HCT116 (cell line): ENCODE data around the gene CEBPA. TPM values are rescaled to one million over a fixed set of nuclear protein-coding genes. Genes with fewer than 3 reads are reported as not detected.

Experiments
- ATAC-seq: fragments of 200-7000 bp; cut with Tn5 transposase; 2 replicates; pipeline ENCODE4 v1.9.1; 2020; ENCODE audit warnings: mild to moderate bottlenecking, moderate library complexity
- BruUV-seq: library from RNA; stranded (reverse); fragments of 400-500 nt; replicated peaks from 2 replicates; lab custom pipeline; 2021; lab: Mats Ljungman, UMichigan
- CTCF ChIA-PET: fragments of 300-600 bp; sonication (Branson Sonifier 250); formaldehyde crosslinking; loops from one replicate; lab custom pipeline; 2021; ENCODE audit warnings: antibody characterized with exemption; lab: Charles Lee
- POLR2A ChIA-PET: fragments of 300-600, 350-600 bp; sonication (Branson Sonifier 250); formaldehyde crosslinking; loops from one replicate; lab custom pipeline; 2021; ENCODE audit warnings: antibody characterized with exemption; lab: Charles Lee
- RAD21 ChIA-PET, 2 experiments: fragments of 300-600 bp; sonication (Branson Sonifier 250); formaldehyde crosslinking; loops; one replicate each; lab custom pipeline; 2023; ENCODE audit warnings: low total read pairs in 2 of 2; ENCODE audit not compliant: uncharacterized antibody in 2 of 2, unreplicated experiment in 2 of 2, low non-redundant PET in 1 of 2; lab: Charles Lee
- DNase-seq: peaks from one replicate; pipeline ENCODE4 v3.0.0-alpha.2; 2010; ENCODE audit warnings: low read depth, low spot score
- H2AFZ ChIP-seq: fragments of 200-600 bp; shearing (Covaris generic), sonication (generic); 2 replicates; pipeline ENCODE4 v1.6.1; 2017; ENCODE audit warnings: low read depth, mixed run types, mixed read lengths, antibody characterized with exemption, low read length; ENCODE audit not compliant: poor library complexity, severe bottlenecking
- H3K27ac ChIP-seq: 2 replicates; pipeline ENCODE4 v1.5.1; 2012; ENCODE audit warnings: low read depth, low read length
- H3K27me3 ChIP-seq: fragments of 200-600 bp; sonication (generic); 2 replicates; pipeline ENCODE4 v1.6.1; 2016; ENCODE audit warnings: mixed run types, low read length, mixed read lengths; ENCODE audit not compliant: insufficient read depth
- H3K36me3 ChIP-seq, 2 experiments: fragments of 200-500 bp in 1 of 2; fragments of 200-600 bp in 1 of 2; sonication (Bioruptor generic) in 1 of 2; sonication (generic) in 1 of 2; 2 replicates each; pipeline versions ENCODE4 v1.5.1 to v1.6.1; 2014 to 2016; ENCODE audit warnings: low read length in 2 of 2, inconsistent platforms in 1 of 2, mixed read lengths in 1 of 2, mixed run types in 1 of 2; ENCODE audit not compliant: insufficient read depth in 2 of 2, control insufficient read depth in 1 of 2
- H3K4me1 ChIP-seq, 2 experiments: fragments of 200-600 bp in 1 of 2; sonication (generic) in 1 of 2; 2 replicates each; pipeline versions ENCODE4 v1.5.1 to v1.6.1; 2012 to 2017; ENCODE audit warnings: low read length in 2 of 2, inconsistent platforms in 1 of 2, mild to moderate bottlenecking in 1 of 2, mixed read lengths in 1 of 2, mixed run types in 1 of 2, moderate library complexity in 1 of 2; ENCODE audit not compliant: insufficient read depth in 2 of 2, control insufficient read depth in 1 of 2
- H3K4me2 ChIP-seq: fragments of 200-600 bp; sonication (generic); 2 replicates; pipeline ENCODE4 v1.6.1; 2017; ENCODE audit warnings: mixed run types, low read length, mixed read lengths
- H3K4me3 ChIP-seq, 2 experiments: fragments of 200-600 bp in 1 of 2; sonication (generic) in 1 of 2; replicated peaks in 1 of 2; 2 replicates each; pipeline ENCODE4 v1.5.1; 2011 to 2016; ENCODE audit warnings: low read length in 2 of 2, control low read depth in 1 of 2, low read depth in 1 of 2, mild to moderate bottlenecking in 1 of 2, mixed read lengths in 1 of 2, mixed run types in 1 of 2
- H3K79me2 ChIP-seq: fragments of 200-600 bp; sonication (generic); 2 replicates; pipeline ENCODE4 v1.6.1; 2017; ENCODE audit warnings: mild to moderate bottlenecking, mixed run types, low read length, moderate library complexity, mixed read lengths; ENCODE audit not compliant: insufficient read depth
- H3K9ac ChIP-seq: fragments of 200-600 bp; sonication (generic); 2 replicates; pipeline ENCODE4 v1.6.1; 2016; ENCODE audit warnings: low read length, mixed read lengths
- H3K9me2 ChIP-seq: fragments of 200-600 bp; sonication (generic), shearing (Covaris generic); 2 replicates; pipeline ENCODE4 v1.6.1; 2017; ENCODE audit warnings: mixed run types, mild to moderate bottlenecking, moderate library complexity; ENCODE audit not compliant: insufficient read depth
- H3K9me3 ChIP-seq, 2 experiments: fragments of 200-500 bp in 1 of 2; fragments of 200-600 bp in 1 of 2; sonication (Bioruptor generic) in 1 of 2; sonication (generic) in 1 of 2; 2 replicates each; pipeline ENCODE4 v1.6.1; 2014 to 2017; ENCODE audit warnings: low read length in 2 of 2, mixed read lengths in 2 of 2, inconsistent platforms in 1 of 2, low read depth in 1 of 2, mild to moderate bottlenecking in 1 of 2, mixed run types in 1 of 2, moderate library complexity in 1 of 2; ENCODE audit not compliant: control insufficient read depth in 1 of 2, insufficient read depth in 1 of 2
- H4K20me1 ChIP-seq: fragments of 200-600 bp; sonication (generic), shearing (Covaris generic); 2 replicates; pipeline ENCODE4 v1.6.1; 2017; ENCODE audit warnings: mixed run types, mild to moderate bottlenecking, moderate library complexity; ENCODE audit not compliant: insufficient read depth
- CBX3 ChIP-seq: IDR thresholded peaks from 2 replicates; pipeline ENCODE4 v1.6.1; 2012; ENCODE audit warnings: low read depth
- CEBPB ChIP-seq: IDR thresholded peaks from 2 replicates; pipeline ENCODE4 v1.6.1; 2012; ENCODE audit warnings: low read depth
- ELF1 ChIP-seq: IDR thresholded peaks from 2 replicates; pipeline ENCODE4 v1.6.1; 2012; ENCODE audit warnings: low read depth, borderline replicate concordance
- FOSL1 ChIP-seq: IDR thresholded peaks from 2 replicates; pipeline ENCODE4 v1.6.1; 2012; ENCODE audit warnings: low read depth
- POLR2A ChIP-seq: IDR thresholded peaks from 2 replicates; pipeline ENCODE4 v1.7.0; 2011; ENCODE audit warnings: borderline replicate concordance; ENCODE audit not compliant: insufficient read depth, insufficient read length; ENCODE audit errors: extremely low read depth
- POLR2AphosphoS5 ChIP-seq: IDR thresholded peaks from 2 replicates; pipeline ENCODE4 v1.6.1; 2011; ENCODE audit warnings: mild to moderate bottlenecking, low read depth, low read length, moderate library complexity
- SIN3A ChIP-seq: IDR thresholded peaks from 2 replicates; pipeline ENCODE4 v1.6.1; 2012; ENCODE audit warnings: low read depth
- SRF ChIP-seq: IDR thresholded peaks from 2 replicates; pipeline ENCODE4 v1.6.1; 2012; ENCODE audit warnings: low read depth
- YY1 ChIP-seq: IDR thresholded peaks from 2 replicates; pipeline ENCODE4 v1.6.1; 2011; ENCODE audit warnings: low read length, low read depth, moderate library complexity, mild to moderate bottlenecking; ENCODE audit not compliant: insufficient replicate concordance; ENCODE audit errors: extremely low read depth
- ZFX ChIP-seq: fragments of 450-650 bp; IDR thresholded peaks from 2 replicates; pipeline ENCODE4 v1.6.1; 2017
- ZNF274 ChIP-seq: fragments of 200-500 bp; sonication (Bioruptor generic); IDR thresholded peaks from 2 replicates; pipeline ENCODE4 v1.6.1; 2014; ENCODE audit warnings: mild to moderate bottlenecking, low read depth, low read length, inconsistent platforms
- intact Hi-C: fragments of 100-400 bp; cut with micrococcal nuclease; formaldehyde crosslinking; loops from 2 replicates; pipeline ENCODE4 v1.10.0; 2022
- total RNA-seq: library from RNA; stranded (reverse); gene quantifications from one replicate; pipeline ENCODE4 v1.2.1, GENCODE V29; 2021; ENCODE audit not compliant: unreplicated experiment
- TF ChIP-seq, protein P1 (sequence below): IDR thresholded peaks from 2 replicates; pipeline ENCODE4 v1.6.1; 2012
- TF ChIP-seq, protein P2 (sequence below): IDR thresholded peaks from 2 replicates; pipeline ENCODE4 v1.6.1; 2011; ENCODE audit warnings: mild to moderate bottlenecking, low read length, moderate library complexity; ENCODE audit not compliant: insufficient replicate concordance; ENCODE audit errors: extremely low read depth
- TF ChIP-seq, protein P3 (sequence below): IDR thresholded peaks from 2 replicates; pipeline ENCODE4 v1.6.1; 2012

Gene CEBPA
- total RNA-seq, 1 experiment from 2014 or later: 7.0 TPM

DNA sequence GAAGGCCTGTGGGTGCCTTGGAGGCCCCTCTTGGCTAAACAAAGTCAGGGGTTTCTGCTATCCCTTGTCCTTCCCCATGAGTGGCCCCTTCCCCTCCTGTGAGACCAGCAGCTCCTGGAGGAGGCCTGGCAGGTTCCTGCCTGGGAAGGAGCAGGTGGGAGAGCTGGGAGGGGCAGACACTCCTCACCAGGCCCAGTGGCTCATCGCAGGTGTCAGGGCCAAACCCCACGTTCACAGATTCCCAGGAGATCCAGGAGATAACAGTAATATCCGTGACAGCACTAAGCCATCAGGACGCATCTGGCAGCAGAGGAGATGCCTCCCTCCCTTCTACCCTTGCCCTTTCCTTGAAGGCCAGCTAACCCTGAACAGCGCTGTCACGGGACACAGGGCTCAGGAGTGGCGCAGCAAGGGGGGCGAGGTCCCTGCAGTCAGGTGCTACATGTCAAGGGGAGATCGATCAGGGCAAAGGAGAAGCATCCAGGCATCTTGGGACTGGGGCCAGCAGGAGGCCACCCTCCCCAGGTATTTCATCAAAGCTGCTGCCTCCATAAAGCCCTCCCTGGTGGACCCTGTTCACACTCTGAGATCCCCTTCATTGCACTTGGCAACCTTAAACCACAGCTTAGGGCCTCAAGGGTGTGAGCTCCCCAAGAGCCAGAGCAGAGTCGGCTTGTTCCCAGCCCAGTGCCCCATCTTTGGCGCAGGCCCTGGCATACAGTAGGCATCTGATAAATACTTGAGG, 4.8 kb downstream of the CEBPA start:
- TF ChIP-seq ELF1 (no peak), FOSL1 (no peak), YY1 (no peak), SIN3A (no peak), CBX3 (no peak), ZNF274 (no peak), ZFX (no peak), SRF (no peak), POLR2AphosphoS5 (no peak), CEBPB (no peak), POLR2A (no peak)
- TF ChIP-seq, protein P1, sequence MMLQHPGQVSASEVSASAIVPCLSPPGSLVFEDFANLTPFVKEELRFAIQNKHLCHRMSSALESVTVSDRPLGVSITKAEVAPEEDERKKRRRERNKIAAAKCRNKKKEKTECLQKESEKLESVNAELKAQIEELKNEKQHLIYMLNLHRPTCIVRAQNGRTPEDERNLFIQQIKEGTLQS: no peak
- TF ChIP-seq, protein P2, sequence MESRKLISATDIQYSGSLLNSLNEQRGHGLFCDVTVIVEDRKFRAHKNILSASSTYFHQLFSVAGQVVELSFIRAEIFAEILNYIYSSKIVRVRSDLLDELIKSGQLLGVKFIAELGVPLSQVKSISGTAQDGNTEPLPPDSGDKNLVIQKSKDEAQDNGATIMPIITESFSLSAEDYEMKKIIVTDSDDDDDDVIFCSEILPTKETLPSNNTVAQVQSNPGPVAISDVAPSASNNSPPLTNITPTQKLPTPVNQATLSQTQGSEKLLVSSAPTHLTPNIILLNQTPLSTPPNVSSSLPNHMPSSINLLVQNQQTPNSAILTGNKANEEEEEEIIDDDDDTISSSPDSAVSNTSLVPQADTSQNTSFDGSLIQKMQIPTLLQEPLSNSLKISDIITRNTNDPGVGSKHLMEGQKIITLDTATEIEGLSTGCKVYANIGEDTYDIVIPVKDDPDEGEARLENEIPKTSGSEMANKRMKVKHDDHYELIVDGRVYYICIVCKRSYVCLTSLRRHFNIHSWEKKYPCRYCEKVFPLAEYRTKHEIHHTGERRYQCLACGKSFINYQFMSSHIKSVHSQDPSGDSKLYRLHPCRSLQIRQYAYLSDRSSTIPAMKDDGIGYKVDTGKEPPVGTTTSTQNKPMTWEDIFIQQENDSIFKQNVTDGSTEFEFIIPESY: no peak
- TF ChIP-seq, protein P3, sequence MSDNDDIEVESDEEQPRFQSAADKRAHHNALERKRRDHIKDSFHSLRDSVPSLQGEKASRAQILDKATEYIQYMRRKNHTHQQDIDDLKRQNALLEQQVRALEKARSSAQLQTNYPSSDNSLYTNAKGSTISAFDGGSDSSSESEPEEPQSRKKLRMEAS: no peak
- ChIA-PET CTCF (no interaction called here), RAD21 (no interaction called here), POLR2A (no interaction called here)
- Histone ChIP-seq H3K27ac (no peak overlapping the region), H4K20me1 (no peaks in the 10 kb centered on the region), H3K4me3 (no peak overlapping the region), H3K79me2 (no peaks in the 10 kb centered on the region), H3K9me2 (no peaks in the 10 kb centered on the region), H3K9me3 (no peaks in the 10 kb centered on the region), H3K27me3 (no peaks in the 10 kb centered on the region), H2AFZ (no peak overlapping the region), H3K36me3 (no peaks in the 10 kb centered on the region), H3K9ac (no peak overlapping the region), H3K4me1 (peaks cover 11 to 29% of the 10 kb centered on the region in 2 experiments), H3K4me2 (no peak overlapping the region)
- intact Hi-C loops: no loop called here
- ATAC-seq (no peak), DNase-seq (no peak)
- BruUV-seq: no TSS peak
